BE2C (cell line): ENCODE results near the gene CNIH3.
A peak's percentile ranks its signal among the peaks of the same experiment; 100 is the strongest.

ENCODE experiments used
- DNase-seq: peaks from one replicate; pipeline ENCODE4 v3.0.0-alpha.2; 2020
- H3K27me3 ChIP-seq: fragments of 250-450 bp; sonication (Bioruptor Pico); 2 replicates; pipeline ENCODE4 v1.5.1; 2020; ENCODE audit warnings: mild to moderate bottlenecking
- H3K36me3 ChIP-seq: fragments of 250-450 bp; sonication (Bioruptor Pico); 2 replicates; pipeline ENCODE4 v1.5.1; 2020; ENCODE audit warnings: mild to moderate bottlenecking
- H3K4me1 ChIP-seq: fragments of 250-450 bp; sonication (Bioruptor Pico); 2 replicates; pipeline ENCODE4 v1.5.1; 2020
- H3K4me3 ChIP-seq: 2 replicates; pipeline ENCODE4 v1.5.1; 2011; ENCODE audit warnings: low read depth, low read length
- H3K9me3 ChIP-seq: fragments of 250-450 bp; sonication (Bioruptor Pico); 2 replicates; pipeline ENCODE4 v1.5.1; 2020
- CTCF ChIP-seq: IDR thresholded peaks from 2 replicates; pipeline ENCODE4 v1.5.1; 2012; ENCODE audit warnings: mild to moderate bottlenecking, low read depth, low read length

Gene CNIH3

GRCh38 chr1:224767676-224768075 is 151.6 kb downstream of the CNIH3 start:
- no peak for DNase-seq
- Histone ChIP-seq H3K4me1 (no peaks in the 10 kb centered on the region), H3K9me3 (no peaks in the 10 kb centered on the region), H3K27me3 (no peaks in the 10 kb centered on the region), H3K36me3 (no peaks in the 10 kb centered on the region), H3K4me3 (no peak overlapping the region)
- no peak for TF ChIP-seq CTCF

- no peak for TF ChIP-seq CTCF
- no peak for DNase-seq
- Histone ChIP-seq H3K4me1 (no peaks in the 10 kb centered on the region), H3K4me3 (no peak overlapping the region), H3K9me3 (no peaks in the 10 kb centered on the region), H3K27me3 (no peaks in the 10 kb centered on the region), H3K36me3 (no peaks in the 10 kb centered on the region)
Measured at GRCh38 chr1:224768971-224769370, 152.9 kb downstream of the CNIH3 start.

GRCh38 chr1:224769452-224770335 is 153.6 kb downstream of the CNIH3 start:
- no peak for TF ChIP-seq CTCF
- DNase-seq, result no peak
- Histone ChIP-seq H3K9me3 (no peaks in the 10 kb centered on the region), H3K4me3 (no peak overlapping the region), H3K27me3 (no peaks in the 10 kb centered on the region), H3K36me3 (no peaks in the 10 kb centered on the region), H3K4me1 (no peaks in the 10 kb centered on the region)

- Histone ChIP-seq H3K4me3 (no peak overlapping the region), H3K4me1 (no peaks in the 10 kb centered on the region), H3K36me3 (no peaks in the 10 kb centered on the region), H3K9me3 (no peaks in the 10 kb centered on the region), H3K27me3 (no peaks in the 10 kb centered on the region)
- DNase-seq, result no peak
- no peak for TF ChIP-seq CTCF
Measured at GRCh38 chr1:224770336-224770693, 154.2 kb downstream of the CNIH3 start.

- Histone ChIP-seq H3K36me3 (no peaks in the 10 kb centered on the region), H3K27me3 (no peaks in the 10 kb centered on the region), H3K4me3 (no peak overlapping the region), H3K9me3 (no peaks in the 10 kb centered on the region), H3K4me1 (no peaks in the 10 kb centered on the region)
- TF ChIP-seq CTCF, result no peak
- no peak for DNase-seq
Measured at GRCh38 chr1:224773646-224774045, 157.5 kb downstream of the CNIH3 start.

GRCh38 chr1:224774378-224774777 is 158.3 kb downstream of the CNIH3 start:
- H3K4me1 ChIP-seq, result no peaks in the 10 kb centered on the region
- H3K27me3 ChIP-seq, result no peaks in the 10 kb centered on the region
- no peak overlapping the region for H3K4me3 ChIP-seq
- H3K9me3 ChIP-seq, result no peaks in the 10 kb centered on the region
- peak; percentile 12 for DNase-seq
- peak; percentile 44 for TF ChIP-seq CTCF
- H3K36me3 ChIP-seq, result no peaks in the 10 kb centered on the region
